HepG2 (cell line): ENCODE data around the gene PLEKHG4B. TPM values are rescaled to one million over a fixed set of nuclear protein-coding genes. Genes with fewer than 3 reads are reported as not detected.
A peak's percentile ranks its signal among the peaks of the same experiment; 100 is the strongest.

ENCODE experiments used
- BCLAF1 ChIP-seq: fragments of 450-650 bp; IDR thresholded peaks from 2 replicates; pipeline ENCODE4 v1.6.1; 2017; ENCODE audit warnings: mild to moderate bottlenecking
- ELF4 ChIP-seq: sonication (generic); formaldehyde crosslinking; IDR thresholded peaks from 2 replicates; pipeline ENCODE4 v1.5.0; 2020; ENCODE audit warnings: missing genetic modification reagents, mild to moderate bottlenecking, moderate library complexity, borderline replicate concordance
- FIP1L1 ChIP-seq: fragments of 200-400 bp; formaldehyde crosslinking; IDR thresholded peaks from 2 replicates; pipeline ENCODE4 v1.6.1; 2018; ENCODE audit warnings: low read depth, mild to moderate bottlenecking, low read length, moderate library complexity, borderline replicate concordance; ENCODE audit not compliant: insufficient read depth
- MAFF ChIP-seq: IDR thresholded peaks from 2 replicates; pipeline ENCODE4 v1.6.1; 2011; ENCODE audit warnings: low read depth, low read length, improper control_type of control experiment
- MATR3 ChIP-seq: sonication (generic); formaldehyde crosslinking; IDR thresholded peaks from 2 replicates; pipeline ENCODE4 v1.4.0; 2020; ENCODE audit warnings: missing genetic modification reagents
- MTERF4 ChIP-seq: sonication (generic); formaldehyde crosslinking; IDR thresholded peaks from 2 replicates; pipeline ENCODE4 v1.8.0; 2023; ENCODE audit warnings: mild to moderate bottlenecking, missing genetic modification reagents
- TBX3 ChIP-seq: fragments of 450-650 bp; IDR thresholded peaks from 2 replicates; pipeline ENCODE4 v1.6.1; 2017; ENCODE audit warnings: antibody characterized with exemption, mild to moderate bottlenecking, inconsistent platforms, borderline replicate concordance
- ZNF235 ChIP-seq: sonication (generic); formaldehyde crosslinking; IDR thresholded peaks from 2 replicates; pipeline ENCODE4 v1.8.1; 2023; ENCODE audit warnings: mild to moderate bottlenecking, missing genetic modification reagents, borderline replicate concordance
- ZNF547 ChIP-seq: sonication (generic); formaldehyde crosslinking; IDR thresholded peaks from 2 replicates; pipeline ENCODE4 v1.5.1; 2020; ENCODE audit warnings: mild to moderate bottlenecking, missing genetic modification reagents
- ZNF784 ChIP-seq: sonication (generic); formaldehyde crosslinking; IDR thresholded peaks from 2 replicates; pipeline ENCODE4 v1.5.1; 2020; ENCODE audit warnings: missing genetic modification reagents, mild to moderate bottlenecking, borderline replicate concordance
- polyA plus RNA-seq, 8 experiments: library from polyadenylated mRNA; depleted of rRNA in 3 of 8; stranded (reverse) in 7 of 8; unstranded in 1 of 8; fragments of >200 nt; fragmentation: Illumina TruSeq in 4 of 8; extraction: Trizol in 4 of 8; gene quantifications; 2 replicates each; pipeline versions ENCODE4 v1.2.1 to v1.2.3, GENCODE V29; 2011 to 2016; ENCODE audit warnings: low read depth in 4 of 8, missing spikeins in 1 of 8, mixed read lengths in 1 of 8; ENCODE audit not compliant: insufficient read depth in 1 of 8
- total RNA-seq, 5 experiments: library from RNA; depleted of rRNA; stranded (reverse); fragments of >200 nt; fragmentation: Illumina TruSeq; extraction: Trizol; gene quantifications; 2 replicates each; pipeline ENCODE4 v1.2.3, GENCODE V29; 2016; ENCODE audit warnings: low read depth in 1 of 5

PLEKHG4B gene
- total and polyA plus RNA-seq, 2 of the 13 experiments (the other 11 are each of a cell fraction or from before 2014, with no cell fraction given): 0.09 TPM; not detected in 1

- TF ChIP-seq BCLAF1: no peak
- TF ChIP-seq MTERF4: no peak
- no peak for TF ChIP-seq ZNF547
- TF ChIP-seq ELF4 (CRISPR knock-in tag): no peak
- TF ChIP-seq ZNF784 (CRISPR knock-in tag): no peak
- TF ChIP-seq TBX3: no peak
- no peak for TF ChIP-seq MATR3
- TF ChIP-seq FIP1L1: no peak
- peak; percentile 56 for TF ChIP-seq MAFF
- no peak for TF ChIP-seq ZNF235 (CRISPR knock-in tag)
- TF ChIP-seq, all 625 proteins: peak for 2
These were observed 37.2 kb downstream of the PLEKHG4B start (continued) for GRCh38 chr5:129148-129547.
